NAMALWA (cell line): ENCODE measurements around the gene ST6GALNAC3.
"Not testable (repeated sequence)": the region's sequence is repeated elsewhere in the genome, so short reads cannot be mapped to it uniquely, and the experiment has no call there.

Source experiments
- DNase-seq: peaks from one replicate; pipeline ENCODE4 v3.0.0-alpha.2; 2015; ENCODE audit warnings: low spot score

Gene ST6GALNAC3

DNA sequence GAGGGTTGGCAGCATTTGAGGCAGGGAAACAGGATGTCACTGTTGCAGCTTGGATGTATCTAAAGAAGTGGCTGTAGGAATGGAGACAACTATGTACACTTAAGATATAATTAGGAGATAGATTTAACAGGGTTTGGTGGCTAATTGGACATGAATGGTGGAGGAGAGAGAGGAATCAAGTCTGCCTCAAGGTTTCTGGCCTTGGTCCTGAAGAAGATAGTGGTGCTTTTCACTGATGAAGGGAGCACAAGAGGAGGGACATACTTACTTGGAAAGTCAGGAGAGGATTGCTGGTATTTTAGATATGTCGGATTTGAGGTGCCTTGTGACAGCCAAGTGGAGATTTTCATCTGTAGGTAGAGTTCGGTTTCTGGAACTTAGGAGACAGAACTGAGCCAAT lies 123.9 kb downstream of the ST6GALNAC3 start:
- DNase-seq = no peak

GRCh38 chr1:76202670-76203069 lies 128.1 kb downstream of the ST6GALNAC3 start:
- DNase-seq = no peak

DNA sequence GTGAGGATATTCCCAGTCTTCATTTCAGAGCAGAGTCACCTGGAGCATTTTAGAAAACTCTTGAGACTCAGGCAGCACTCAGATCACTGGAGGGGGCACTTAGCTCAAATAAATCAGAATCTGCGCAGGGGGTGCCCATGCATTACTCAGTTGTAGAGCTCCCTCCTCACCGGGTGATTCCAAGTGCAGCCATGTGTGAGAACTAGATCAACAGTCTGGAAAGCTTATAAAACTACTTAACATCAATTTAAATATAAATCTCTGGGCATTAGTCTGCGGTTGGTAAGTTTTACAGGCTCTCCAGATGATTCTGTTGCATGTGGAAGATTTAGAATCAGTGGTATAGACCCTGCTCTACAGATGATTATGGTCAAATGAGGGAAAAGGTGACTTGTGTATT lies 128.6 kb downstream of the ST6GALNAC3 start:
- no peak for DNase-seq

- DNase-seq = no peak
Measured at GRCh38 chr1:76209238-76209637, 134.7 kb downstream of the ST6GALNAC3 start.

GRCh38 chr1:76209648-76210047 lies 135.1 kb downstream of the ST6GALNAC3 start:
- no peak for DNase-seq

DNA sequence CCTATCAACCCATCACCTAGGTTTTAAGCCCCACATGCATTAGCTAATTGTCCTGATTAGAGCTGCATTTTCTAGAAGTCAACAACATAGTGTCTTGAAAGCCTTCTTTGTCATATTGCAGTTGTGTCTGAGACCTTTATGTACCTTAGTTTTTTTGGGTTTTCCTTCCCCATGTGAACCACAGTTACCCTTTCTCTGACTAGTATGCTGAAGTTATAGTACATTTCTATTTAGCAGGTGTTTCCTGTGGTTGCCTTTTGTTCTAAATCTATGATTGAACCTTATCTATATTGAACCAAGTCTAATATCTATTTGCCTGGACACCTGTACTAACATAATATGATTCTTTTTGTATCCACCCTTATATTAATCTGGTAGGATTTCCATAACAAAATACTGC lies 135.6 kb downstream of the ST6GALNAC3 start:
- no peak for DNase-seq

GRCh38 chr1:76218888-76219287 lies 144.3 kb downstream of the ST6GALNAC3 start:
- DNase-seq = no peak

- DNase-seq = peak; percentile 2
Measured at GRCh38 chr1:76219366-76219818, 144.8 kb downstream of the ST6GALNAC3 start.

- no peak for DNase-seq
Measured at GRCh38 chr1:76224752-76225151, 150.2 kb downstream of the ST6GALNAC3 start.

- DNase-seq = no peak
Measured at GRCh38 chr1:76225526-76225925, 151.0 kb downstream of the ST6GALNAC3 start.

- DNase-seq = no peak
Measured at GRCh38 chr1:76227621-76228020, 153.1 kb downstream of the ST6GALNAC3 start.

DNA sequence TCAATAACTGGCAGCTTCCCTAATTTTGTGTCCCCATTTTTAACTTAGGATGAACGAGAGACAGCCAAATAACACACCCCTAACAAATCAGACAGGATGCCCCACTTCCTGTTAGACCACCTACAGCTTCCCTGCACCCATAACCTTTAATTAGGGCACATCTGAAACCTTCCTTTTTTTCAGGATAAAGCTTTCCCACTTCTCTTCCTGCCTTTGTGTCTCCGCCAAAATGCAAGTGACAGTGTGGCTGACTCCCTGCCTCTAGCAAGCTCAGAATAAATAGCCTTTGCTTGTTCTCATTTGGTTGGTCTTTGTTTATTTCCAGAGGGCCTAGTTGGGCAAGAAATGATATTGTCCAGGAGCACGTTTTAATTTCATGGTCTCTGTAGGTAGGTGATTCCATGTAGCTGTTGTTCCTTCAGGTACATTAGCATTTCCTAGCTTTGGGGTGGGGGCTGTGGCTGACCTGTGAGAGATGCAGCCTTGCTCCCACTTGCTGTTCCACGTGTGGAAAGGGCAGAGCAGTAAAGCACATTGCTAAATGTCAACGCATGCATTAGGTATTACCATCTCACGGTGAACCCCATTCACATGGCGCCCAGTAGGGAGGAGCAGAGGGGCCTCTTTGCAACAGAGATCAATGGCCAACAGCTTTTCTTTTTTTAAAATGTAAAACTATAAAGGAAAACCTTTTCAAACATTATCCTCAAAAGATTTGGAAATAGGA lies 154.9 kb downstream of the ST6GALNAC3 start:
- DNase-seq = peak; percentile 2

- DNase-seq = no peak
Measured at GRCh38 chr1:76230842-76231281, 156.3 kb downstream of the ST6GALNAC3 start.

- DNase-seq = no peak
Measured at GRCh38 chr1:76231320-76231719, 156.8 kb downstream of the ST6GALNAC3 start.

DNA sequence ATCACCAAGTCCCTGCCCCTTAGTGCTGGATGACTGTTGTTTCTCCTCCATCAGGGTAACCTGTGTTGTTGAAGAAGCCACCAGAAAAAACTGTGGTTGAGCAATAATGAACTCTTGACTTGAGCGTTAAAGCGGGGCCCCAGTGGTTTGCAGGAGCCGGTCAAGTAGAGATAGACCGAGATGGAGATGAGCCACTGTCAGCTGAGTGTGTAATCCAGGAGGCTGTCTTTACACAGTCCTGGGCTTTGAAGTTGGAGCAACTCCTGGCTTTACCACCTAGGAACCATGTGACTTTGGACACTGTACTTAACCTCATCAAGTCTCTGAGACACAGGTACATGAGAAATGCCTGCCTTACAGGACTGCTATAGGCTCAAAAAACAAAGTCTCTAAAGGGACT lies 158.1 kb downstream of the ST6GALNAC3 start:
- DNase-seq = no peak

GRCh38 chr1:76234061-76234460 lies 159.5 kb downstream of the ST6GALNAC3 start:
- no peak for DNase-seq

GRCh38 chr1:76237211-76237610 lies 162.7 kb downstream of the ST6GALNAC3 start:
- no peak for DNase-seq

DNA sequence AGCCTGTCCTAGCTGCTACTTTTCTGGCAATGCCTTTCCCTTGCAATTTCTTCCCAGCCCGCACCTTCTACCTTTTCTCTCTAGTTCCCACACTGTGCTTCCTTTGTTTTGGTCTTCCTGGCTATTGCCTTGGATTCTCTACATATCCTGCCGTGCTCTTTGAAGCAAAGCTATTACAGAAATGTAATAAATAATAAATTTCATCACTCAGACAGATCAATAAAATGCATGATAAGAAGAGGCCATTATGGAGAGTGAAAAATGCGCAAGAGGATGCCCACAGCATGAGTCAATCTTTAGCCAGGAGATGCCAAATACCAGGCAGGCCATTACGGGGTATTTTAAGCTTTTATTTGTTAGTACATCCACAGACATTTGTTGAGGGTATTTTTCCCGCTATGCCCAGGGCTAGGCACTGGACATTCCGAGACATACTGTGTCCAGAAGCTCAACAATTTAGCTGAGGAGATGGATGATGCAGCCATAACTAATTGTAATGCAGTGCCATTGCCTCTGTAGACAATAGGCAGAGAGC lies 163.6 kb downstream of the ST6GALNAC3 start:
- no peak for DNase-seq

DNA sequence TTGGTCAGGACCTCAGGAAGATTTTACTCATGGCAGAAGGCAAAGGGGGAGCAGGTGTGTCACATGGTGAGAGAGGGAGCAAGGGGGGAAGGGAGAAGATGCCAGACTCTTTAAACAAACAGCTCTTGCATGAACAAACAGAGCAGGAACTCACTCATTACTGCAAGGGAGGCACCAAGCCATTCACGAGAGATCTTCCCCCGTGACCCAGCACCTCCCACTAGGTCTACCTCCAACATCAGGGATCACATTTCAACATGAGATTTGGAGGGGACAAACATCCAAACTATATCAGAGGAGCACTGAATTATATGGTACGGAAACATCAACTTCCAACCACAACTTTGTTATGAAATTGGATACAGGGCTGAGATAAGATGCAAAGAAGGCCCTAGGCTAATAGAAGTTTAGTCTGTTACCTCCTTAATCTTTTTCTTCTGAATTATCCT lies 164.9 kb downstream of the ST6GALNAC3 start:
- no peak for DNase-seq

GRCh38 chr1:76240316-76240715 lies 165.8 kb downstream of the ST6GALNAC3 start:
- no peak for DNase-seq

DNA sequence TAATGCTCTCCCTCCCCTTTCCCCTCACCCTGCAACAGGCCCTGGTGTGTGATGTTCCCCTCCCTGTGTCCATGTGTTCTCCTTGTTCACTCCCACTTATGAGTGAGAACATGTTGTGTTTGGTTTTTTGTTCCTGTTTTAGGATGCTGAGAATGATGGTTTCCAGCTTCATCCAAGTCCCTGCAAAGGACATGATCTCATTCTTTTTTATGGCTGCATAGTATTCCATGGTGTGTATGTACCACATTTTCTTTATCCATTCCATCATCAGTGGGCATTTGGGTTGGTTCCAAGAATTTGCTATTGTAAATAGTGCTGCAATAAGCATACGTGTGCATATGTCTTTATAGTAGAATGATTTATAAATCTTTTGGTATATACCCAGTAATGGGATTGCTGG lies 168.0 kb downstream of the ST6GALNAC3 start:
- DNase-seq = not testable (repeated sequence)

DNA sequence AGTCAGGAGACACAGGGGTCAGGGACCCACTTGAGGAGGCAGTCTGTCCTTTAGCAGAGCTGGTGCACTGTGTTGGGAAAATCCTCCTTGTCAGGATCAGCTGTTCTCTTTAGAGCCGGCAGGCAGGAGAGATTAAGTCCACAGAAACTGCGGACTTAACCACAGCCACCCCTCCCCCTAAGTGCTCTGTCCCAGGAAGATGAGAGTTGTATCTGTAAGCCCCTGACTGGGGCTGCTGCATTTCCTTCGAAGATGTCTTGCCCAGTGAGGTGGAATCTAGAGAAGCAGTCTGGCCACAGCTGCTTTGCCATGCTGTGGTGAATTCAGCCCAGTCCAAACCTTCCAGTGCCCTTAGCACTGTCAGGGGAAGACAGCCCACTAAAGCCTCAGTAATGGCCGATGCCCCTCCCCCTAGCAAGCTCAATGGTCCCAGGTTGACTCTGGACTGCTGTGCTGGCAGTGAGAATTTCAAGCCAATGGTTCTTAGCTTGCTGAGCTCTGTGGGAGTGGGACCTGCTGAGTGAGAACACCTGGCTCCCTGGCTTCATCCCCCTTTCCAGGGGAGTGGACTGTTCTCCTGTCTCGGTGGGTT lies 172.8 kb downstream of the ST6GALNAC3 start:
- DNase-seq = no peak

- DNase-seq = no peak
Measured at GRCh38 chr1:76250271-76250670, 175.7 kb downstream of the ST6GALNAC3 start.
